ENCODE measurements around the gene CDH23.

DNA sequence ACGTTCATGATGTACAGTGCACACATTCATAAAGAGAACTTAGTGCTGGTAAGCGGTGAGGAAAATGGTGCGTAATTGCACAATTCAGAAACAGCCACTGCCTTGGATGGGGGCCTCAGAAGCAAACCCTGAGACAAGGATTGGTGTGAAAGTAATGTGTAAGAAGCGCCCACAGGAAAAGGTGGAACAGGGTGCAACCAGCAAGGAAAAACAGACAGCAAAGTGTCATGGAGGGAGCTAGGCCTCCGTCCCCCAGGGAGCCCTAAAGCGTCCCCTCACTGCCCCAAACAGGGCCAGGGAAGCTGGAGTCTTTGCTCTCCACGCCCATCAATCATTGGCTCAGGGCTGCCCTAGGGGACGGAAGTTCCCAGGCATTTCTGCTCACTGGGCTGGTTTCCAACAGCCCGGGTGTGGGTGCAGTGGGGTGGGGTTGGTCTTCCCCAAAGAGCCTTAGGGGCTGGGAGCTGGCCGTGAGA is 332.5 kb downstream of the CDH23 start:
- TF ChIP-seq CTCF (IDR thresholded peaks at IDR 0.05): no peak
- no peak for TF ChIP-seq POLR2A (IDR thresholded peaks at IDR 0.05)
- peak in 1 of 2 donors; percentile 39 for TF ChIP-seq EP300 (IDR thresholded peaks at IDR 0.05)
